ENCODE results near the gene MGRN1.

The MGRN1 gene

DNA sequence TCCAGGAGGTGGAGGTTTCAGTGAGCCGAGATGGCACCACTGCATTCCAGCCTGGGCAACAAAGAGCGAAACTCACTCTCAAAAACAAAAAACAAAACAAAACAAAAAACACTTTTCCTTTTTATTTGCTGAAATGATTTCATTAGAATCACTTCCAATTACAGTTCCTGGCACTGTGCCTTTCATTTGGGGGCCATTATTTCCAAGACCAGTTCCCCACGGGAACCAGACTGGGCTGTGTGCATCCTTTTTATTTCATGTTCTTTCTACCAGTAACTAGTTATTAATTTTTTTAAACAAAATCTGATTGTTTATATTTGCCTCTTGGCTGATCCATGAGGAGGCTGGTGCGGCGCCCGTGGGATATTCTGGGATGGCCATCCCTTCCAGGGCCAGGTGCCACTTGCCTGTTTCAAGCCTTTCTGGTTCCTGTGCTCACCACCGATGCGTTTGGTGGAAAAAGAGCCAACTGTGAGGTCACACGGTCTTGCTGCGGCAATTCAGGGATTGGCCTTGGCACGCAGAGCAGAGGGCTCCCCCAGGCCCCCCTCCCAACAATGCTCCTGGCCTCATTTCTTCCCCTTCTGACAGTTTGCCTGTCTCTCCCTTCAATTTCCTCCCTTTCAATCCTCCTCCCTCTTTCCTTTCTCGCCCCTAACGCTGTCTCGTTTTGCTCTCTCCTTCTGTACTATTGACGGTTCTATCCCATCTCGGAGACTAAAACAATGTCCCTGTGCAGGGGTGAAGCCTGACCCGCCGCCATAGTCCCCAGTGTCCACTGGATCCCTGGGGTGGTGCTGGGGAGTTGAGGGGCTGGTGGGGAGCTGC, 23.4 kb upstream of the MGRN1 start:
- Histone ChIP-seq H3K4me2 (ENCODE audit: insufficient read depth, low read length) (no peak overlapping the region), H3K9ac (ENCODE audit: low read depth, low read length) (no peak overlapping the region), H3K4me1 (ENCODE audit: insufficient read depth, low read length) (no peaks in the 10 kb centered on the region), H4K20me1 (ENCODE audit: insufficient read depth, low read length) (no peaks in the 10 kb centered on the region; the same call in 1 of the 2 replicates), H3K36me3 (ENCODE audit: insufficient read depth, low read length) (no peaks in the 10 kb centered on the region), H3K4me3 (ENCODE audit: low read depth in 1 of 2, low read length in 2 of 2) (no peak overlapping the region), H2AFZ (ENCODE audit: low read depth, low read length) (no peak overlapping the region), H3K79me2 (ENCODE audit: insufficient read depth, low read length) (no peaks in the 10 kb centered on the region), H3K27ac (ENCODE audit: low read length) (no peak overlapping the region), H3K9me3 (ENCODE audit: insufficient read depth, low read length, severe bottlenecking) (no peaks in the 10 kb centered on the region), H3K27me3 (ENCODE audit: insufficient read depth, low read length, poor library complexity) (no peaks in the 10 kb centered on the region)
- DNase-seq (no peak), ATAC-seq (ENCODE audit: insufficient read depth, low read depth) (no peak)
- no peak for TF ChIP-seq EZH2 (IDR thresholded peaks at IDR 0.05; ENCODE audit: borderline replicate concordance, low read depth, low read length, severe bottlenecking)
- TF ChIP-seq, protein P1, sequence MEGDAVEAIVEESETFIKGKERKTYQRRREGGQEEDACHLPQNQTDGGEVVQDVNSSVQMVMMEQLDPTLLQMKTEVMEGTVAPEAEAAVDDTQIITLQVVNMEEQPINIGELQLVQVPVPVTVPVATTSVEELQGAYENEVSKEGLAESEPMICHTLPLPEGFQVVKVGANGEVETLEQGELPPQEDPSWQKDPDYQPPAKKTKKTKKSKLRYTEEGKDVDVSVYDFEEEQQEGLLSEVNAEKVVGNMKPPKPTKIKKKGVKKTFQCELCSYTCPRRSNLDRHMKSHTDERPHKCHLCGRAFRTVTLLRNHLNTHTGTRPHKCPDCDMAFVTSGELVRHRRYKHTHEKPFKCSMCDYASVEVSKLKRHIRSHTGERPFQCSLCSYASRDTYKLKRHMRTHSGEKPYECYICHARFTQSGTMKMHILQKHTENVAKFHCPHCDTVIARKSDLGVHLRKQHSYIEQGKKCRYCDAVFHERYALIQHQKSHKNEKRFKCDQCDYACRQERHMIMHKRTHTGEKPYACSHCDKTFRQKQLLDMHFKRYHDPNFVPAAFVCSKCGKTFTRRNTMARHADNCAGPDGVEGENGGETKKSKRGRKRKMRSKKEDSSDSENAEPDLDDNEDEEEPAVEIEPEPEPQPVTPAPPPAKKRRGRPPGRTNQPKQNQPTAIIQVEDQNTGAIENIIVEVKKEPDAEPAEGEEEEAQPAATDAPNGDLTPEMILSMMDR (IDR thresholded peaks at IDR 0.05; ENCODE audit: borderline replicate concordance, extremely low read depth, low read length, poor library complexity, severe bottlenecking) = no peak

DNA sequence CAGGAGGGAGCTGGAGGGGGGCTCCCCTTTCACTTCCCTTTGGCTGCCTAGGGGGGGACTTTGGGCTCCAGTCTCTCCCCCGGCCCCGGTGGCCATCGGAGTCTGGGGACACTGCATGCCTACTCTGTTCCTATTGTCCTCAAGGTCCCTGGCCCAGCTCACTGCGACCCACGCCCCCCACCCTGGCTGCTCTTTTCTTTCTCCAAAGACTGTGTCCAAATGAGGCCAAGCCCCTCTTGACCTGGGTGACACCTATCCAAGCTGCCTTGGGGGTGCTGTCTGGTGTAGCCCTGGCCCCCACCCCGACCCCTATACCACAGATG, 22.8 kb upstream of the MGRN1 start:
- H3K9me3 ChIP-seq (ENCODE audit: insufficient read depth, low read length, severe bottlenecking) = no peaks in the 10 kb centered on the region
- DNase-seq = no peak
- H3K9ac ChIP-seq (ENCODE audit: low read depth, low read length) = no peak overlapping the region
- no peak overlapping the region for H2AFZ ChIP-seq (ENCODE audit: low read depth, low read length)
- H3K27me3 ChIP-seq (ENCODE audit: insufficient read depth, low read length, poor library complexity) = no peaks in the 10 kb centered on the region
- H3K4me1 ChIP-seq (ENCODE audit: insufficient read depth, low read length) = no peaks in the 10 kb centered on the region
- no peak overlapping the region for H3K4me3 ChIP-seq (ENCODE audit: low read depth in 1 of 2, low read length in 2 of 2)
- TF ChIP-seq, protein P1 (IDR thresholded peaks at IDR 0.05; ENCODE audit: borderline replicate concordance, extremely low read depth, low read length, poor library complexity, severe bottlenecking) = no peak
- TF ChIP-seq EZH2 (IDR thresholded peaks at IDR 0.05; ENCODE audit: borderline replicate concordance, low read depth, low read length, severe bottlenecking) = no peak
- no peak for ATAC-seq (ENCODE audit: insufficient read depth, low read depth)
- H3K79me2 ChIP-seq (ENCODE audit: insufficient read depth, low read length) = no peaks in the 10 kb centered on the region
- no peak overlapping the region for H3K4me2 ChIP-seq (ENCODE audit: insufficient read depth, low read length)
- H3K36me3 ChIP-seq (ENCODE audit: insufficient read depth, low read length) = no peaks in the 10 kb centered on the region
- peaks cover 3% of the 10 kb centered on the region; the same call in 1 of the 2 replicates for H4K20me1 ChIP-seq (ENCODE audit: insufficient read depth, low read length)
- no peak overlapping the region for H3K27ac ChIP-seq (ENCODE audit: low read length)

DNA sequence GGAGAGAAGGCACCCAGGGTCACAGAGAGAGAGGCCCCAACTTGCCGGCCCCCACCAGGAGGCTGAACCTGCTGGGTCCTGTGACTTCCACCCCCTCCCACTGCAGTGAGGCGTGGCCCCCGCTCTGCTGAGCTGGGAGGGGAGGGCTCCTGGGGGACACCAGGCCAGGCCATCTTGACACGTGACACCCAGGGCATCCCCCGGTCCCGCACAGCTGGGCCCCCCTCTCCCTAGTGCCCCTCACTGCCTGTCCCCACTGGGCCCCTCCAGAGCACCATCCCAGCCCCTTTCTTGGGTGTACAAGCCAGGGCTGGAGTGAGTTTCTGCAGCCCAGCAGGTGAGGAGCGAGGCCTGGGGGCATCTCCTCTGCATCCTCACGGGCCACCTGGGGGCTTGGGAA, 22.3 kb upstream of the MGRN1 start:
- Histone ChIP-seq H3K4me2 (ENCODE audit: insufficient read depth, low read length) (no peak overlapping the region), H3K27me3 (ENCODE audit: insufficient read depth, low read length, poor library complexity) (no peaks in the 10 kb centered on the region), H3K27ac (ENCODE audit: low read length) (no peak overlapping the region)

More for the DNA sequence above, 22.3 kb upstream of the MGRN1 start:
- no peak for ATAC-seq (ENCODE audit: insufficient read depth, low read depth)
- H3K4me3 ChIP-seq (ENCODE audit: low read depth in 1 of 2, low read length in 2 of 2) = no peak overlapping the region
- no peak for DNase-seq
- no peak for TF ChIP-seq EZH2 (IDR thresholded peaks at IDR 0.05; ENCODE audit: borderline replicate concordance, low read depth, low read length, severe bottlenecking)
- TF ChIP-seq, protein P1 (IDR thresholded peaks at IDR 0.05; ENCODE audit: borderline replicate concordance, extremely low read depth, low read length, poor library complexity, severe bottlenecking) = no peak
- H3K9me3 ChIP-seq (ENCODE audit: insufficient read depth, low read length, severe bottlenecking) = no peaks in the 10 kb centered on the region
- H3K79me2 ChIP-seq (ENCODE audit: insufficient read depth, low read length) = no peaks in the 10 kb centered on the region
- H2AFZ ChIP-seq (ENCODE audit: low read depth, low read length) = no peak overlapping the region
- no peak overlapping the region for H3K9ac ChIP-seq (ENCODE audit: low read depth, low read length)
- no peaks in the 10 kb centered on the region; the same call in 1 of the 2 replicates for H3K36me3 ChIP-seq (ENCODE audit: insufficient read depth, low read length)
- H3K4me1 ChIP-seq (ENCODE audit: insufficient read depth, low read length) = no peaks in the 10 kb centered on the region
- H4K20me1 ChIP-seq (ENCODE audit: insufficient read depth, low read length) = peaks cover 6% of the 10 kb centered on the region; the same call in 1 of the 2 replicates
